ENCODE measurements around the gene ZCWPW1. TPM values are rescaled to one million over a fixed set of nuclear protein-coding genes. Genes with fewer than 3 reads are reported as not detected.
"Not testable (repeated sequence)": the region's sequence is repeated elsewhere in the genome, so short reads cannot be mapped to it uniquely, and the experiment has no call there.

ZCWPW1 gene
- total RNA-seq, 2 donors from 2014 or later, result 2.9 to 3.5 TPM

- intact Hi-C loops (cut with DNase I), result no loop called here
- DNase-seq (ENCODE audit: low spot score), result no peak
These were observed 41.6 kb downstream of the ZCWPW1 start for GRCh38 chr7:100386940-100387339.

GRCh38 chr7:100384628-100385294 is 43.7 kb downstream of the ZCWPW1 start:
- no peak for DNase-seq (ENCODE audit: low spot score)
- intact Hi-C loops (cut with DNase I), result no loop called here

- DNase-seq (ENCODE audit: low spot score), result not testable (repeated sequence)
These were observed 46.2 kb downstream of the ZCWPW1 start for GRCh38 chr7:100382234-100382853.

DNA sequence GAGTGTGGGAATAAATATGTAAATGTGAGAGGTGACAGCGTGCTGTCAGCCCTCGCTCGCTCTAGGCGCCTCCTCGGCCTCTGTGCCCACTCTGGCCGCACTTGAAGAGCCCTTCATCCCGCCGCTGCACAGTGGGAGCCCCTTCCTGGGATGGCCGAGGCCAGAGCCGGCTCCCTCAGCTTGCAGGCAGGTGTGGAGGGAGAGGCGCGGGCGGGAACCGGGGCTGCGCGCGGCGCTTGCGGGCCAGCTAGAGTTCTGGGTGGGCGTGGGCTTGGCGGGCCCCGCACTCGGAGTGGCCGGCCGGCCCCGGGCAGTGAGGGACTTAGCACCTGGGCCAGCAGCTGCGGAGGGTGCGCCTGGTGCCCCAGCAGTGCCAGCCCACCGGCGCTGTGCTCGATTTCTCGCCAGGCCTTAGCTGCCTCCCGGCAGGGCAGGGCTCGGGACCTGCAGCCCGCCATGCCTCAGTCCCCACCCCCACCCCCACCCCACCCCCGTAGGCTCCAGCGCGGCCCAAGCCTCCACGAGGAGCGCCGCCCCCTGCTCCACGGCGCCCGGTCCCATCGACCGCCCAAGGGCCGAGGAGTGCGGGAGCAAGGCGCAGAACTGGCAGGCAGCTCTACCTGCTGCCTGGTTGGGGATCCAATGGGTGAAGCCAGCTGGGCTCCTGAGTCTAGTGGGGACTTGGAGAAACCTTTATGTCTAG is 46.8 kb downstream of the ZCWPW1 start:
- intact Hi-C loops (cut with DNase I); DNase-seq (ENCODE audit: low spot score): not testable (repeated sequence)

More at GRCh38 chr7:100382234-100382853, 46.2 kb downstream of the ZCWPW1 start:
- intact Hi-C loops (cut with DNase I), result not testable (repeated sequence)

- no peak for DNase-seq (ENCODE audit: low spot score)
- intact Hi-C loops (cut with DNase I), result no loop called here
These were observed 48.3 kb downstream of the ZCWPW1 start for GRCh38 chr7:100380196-100380595.

- no peak for DNase-seq (ENCODE audit: low spot score)
- intact Hi-C loops (cut with DNase I), result no loop called here
These were observed 50.3 kb downstream of the ZCWPW1 start for GRCh38 chr7:100378114-100378755.

GRCh38 chr7:100376066-100376465 is 52.4 kb downstream of the ZCWPW1 start:
- intact Hi-C loops (cut with DNase I), result no loop called here

DNA sequence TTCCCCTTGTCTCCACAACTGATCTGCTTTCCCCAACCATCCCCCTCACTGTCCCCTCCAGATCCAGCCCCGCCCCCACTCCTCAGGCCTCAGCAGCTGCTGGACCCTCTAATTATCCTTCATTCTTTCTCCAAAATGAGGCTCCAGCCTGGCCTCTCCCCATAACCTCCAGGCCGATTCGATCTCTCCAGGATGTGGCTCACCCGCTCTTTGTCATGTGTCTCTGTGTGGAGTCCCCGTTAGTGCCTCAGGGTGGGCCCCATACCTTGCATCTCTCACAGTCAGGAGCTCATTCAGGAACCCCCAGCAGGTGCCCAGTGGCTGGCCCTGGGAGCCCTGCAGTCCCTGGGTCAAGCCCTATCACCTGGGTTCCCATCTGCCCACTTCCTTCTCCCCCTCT is 53.9 kb downstream of the ZCWPW1 start:
- intact Hi-C loops (cut with DNase I), result no loop called here
- no peak for DNase-seq (ENCODE audit: low spot score)

More at GRCh38 chr7:100376066-100376465, 52.4 kb downstream of the ZCWPW1 start:
- no peak for DNase-seq (ENCODE audit: low spot score)

GRCh38 chr7:100373870-100374598 is 54.5 kb downstream of the ZCWPW1 start:
- DNase-seq (ENCODE audit: low spot score); intact Hi-C loops (cut with DNase I): not testable (repeated sequence)

DNA sequence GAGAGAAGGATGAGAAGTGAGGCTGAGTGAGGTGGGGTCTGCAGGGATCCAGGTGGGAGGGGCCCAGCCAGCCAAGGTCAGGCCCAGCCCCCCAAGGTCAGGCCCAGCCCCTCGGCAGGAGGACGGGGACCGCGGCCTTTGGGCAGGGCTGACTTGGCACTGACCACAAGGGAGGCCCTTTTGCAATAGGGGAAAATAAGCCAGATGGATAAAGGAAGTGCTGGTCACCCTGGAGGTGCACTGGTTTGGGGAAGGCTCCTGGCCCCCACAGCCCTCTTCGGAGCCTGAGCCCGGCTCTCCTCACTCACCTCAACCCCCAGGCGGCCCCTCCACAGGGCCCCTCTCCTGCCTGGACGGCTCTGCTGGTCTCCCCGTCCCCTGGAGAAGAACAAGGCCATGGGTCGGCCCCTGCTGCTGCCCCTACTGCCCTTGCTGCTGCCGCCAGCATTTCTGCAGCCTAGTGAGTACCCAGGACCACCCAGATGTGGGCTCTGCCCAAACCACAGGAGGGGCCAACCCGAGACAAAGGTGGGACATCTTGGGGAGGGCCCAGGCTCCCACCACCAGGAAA is 55.2 kb downstream of the ZCWPW1 start, which contains the start of gene PILRA:
TSS of gene PILRA (plus strand) at position 227 of the 571 bp plus-strand sequence. CDS start at position 397, 170 bp downstream.
- DNase-seq (ENCODE audit: low spot score), result peak; percentile 83
- intact Hi-C loops (cut with DNase I), result no loop called here

GRCh38 chr7:100372694-100373093 is 55.8 kb downstream of the ZCWPW1 start:
- intact Hi-C loops (cut with DNase I), result no loop called here
- DNase-seq (ENCODE audit: low spot score), result peak; percentile 52

- DNase-seq (ENCODE audit: low spot score), result peak; percentile 84
- intact Hi-C loops (cut with DNase I), result no loop called here
These were observed 56.2 kb downstream of the ZCWPW1 start for GRCh38 chr7:100372256-100372655.

GRCh38 chr7:100371561-100372171 is 56.8 kb downstream of the ZCWPW1 start:
- DNase-seq (ENCODE audit: low spot score), result peak; percentile 54
- intact Hi-C loops (cut with DNase I), result no loop called here

GRCh38 chr7:100370746-100371145 is 57.8 kb downstream of the ZCWPW1 start:
- peak; percentile 22 for DNase-seq (ENCODE audit: low spot score)
- intact Hi-C loops (cut with DNase I), result no loop called here

GRCh38 chr7:100370303-100370702 is 58.2 kb downstream of the ZCWPW1 start:
- DNase-seq (ENCODE audit: low spot score), result peak; percentile 26
- intact Hi-C loops (cut with DNase I), result no loop called here

GRCh38 chr7:100369105-100369504 is 59.4 kb downstream of the ZCWPW1 start:
- DNase-seq (ENCODE audit: low spot score), result peak; percentile 92
- intact Hi-C loops (cut with DNase I), result no loop called here

DNA sequence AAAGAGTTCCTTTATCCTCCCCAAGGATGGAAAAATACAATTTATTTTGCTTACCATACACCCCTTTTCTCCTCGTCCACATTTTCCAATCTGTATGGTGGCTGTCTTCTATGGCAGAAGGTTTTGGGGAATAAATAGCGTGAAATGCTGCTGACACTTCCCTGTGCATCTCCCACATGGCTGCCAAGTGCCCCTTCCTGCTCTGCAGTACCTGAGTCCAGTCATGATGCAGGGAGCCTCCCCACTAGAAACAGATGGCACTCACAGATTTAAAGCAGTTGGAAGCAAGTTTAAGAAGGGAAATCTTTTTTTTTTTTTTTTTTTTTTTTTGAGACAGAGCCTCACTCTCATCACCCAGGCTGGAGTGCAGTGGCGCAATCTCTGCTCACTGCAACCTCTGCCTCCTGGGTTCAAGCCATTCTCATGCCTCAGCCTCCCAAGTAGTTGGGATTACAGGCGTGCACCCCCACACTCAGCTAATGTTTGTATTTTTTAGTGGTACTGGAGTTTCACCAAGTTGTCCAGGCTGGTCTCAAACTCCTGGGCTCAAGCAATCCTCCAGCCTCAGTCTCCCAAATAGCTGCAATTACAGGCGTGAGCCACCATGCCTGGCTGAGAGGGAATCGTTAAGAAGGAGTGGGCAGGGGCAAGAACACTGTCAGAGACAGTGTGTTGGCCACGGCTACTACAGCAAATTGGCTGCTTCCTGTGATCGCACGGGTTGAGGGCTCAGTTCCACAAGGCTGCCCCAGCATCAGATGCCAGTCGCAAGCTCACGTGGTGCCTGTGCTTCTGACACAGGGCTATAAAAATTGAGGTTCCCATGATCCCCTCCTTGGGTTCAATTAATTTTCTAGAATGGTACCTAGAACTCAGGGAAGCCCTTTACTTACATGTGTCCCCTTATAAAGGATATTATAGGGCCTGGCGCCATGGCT is 60.6 kb downstream of the ZCWPW1 start:
- peak; percentile 75 for DNase-seq (ENCODE audit: low spot score)
- intact Hi-C loops (cut with DNase I), result no loop called here
